Loucy (cell line): ENCODE measurements around the gene ZBED6.

Source experiments
- EZH2phosphoT487 ChIP-seq: fragments of 200-600 bp; IDR thresholded peaks from 2 replicates; pipeline ENCODE4 v1.6.1; 2018; ENCODE audit warnings: antibody characterized with exemption, mild to moderate bottlenecking, moderate library complexity, borderline replicate concordance
- TF ChIP-seq, protein P1 (sequence below): fragments of 200-600 bp; sonication (generic); conservative IDR thresholded peaks from 2 replicates; pipeline ENCODE4 v1.5.1; 2014; ENCODE audit warnings: mild to moderate bottlenecking, antibody characterized with exemption, low read length

DNA sequence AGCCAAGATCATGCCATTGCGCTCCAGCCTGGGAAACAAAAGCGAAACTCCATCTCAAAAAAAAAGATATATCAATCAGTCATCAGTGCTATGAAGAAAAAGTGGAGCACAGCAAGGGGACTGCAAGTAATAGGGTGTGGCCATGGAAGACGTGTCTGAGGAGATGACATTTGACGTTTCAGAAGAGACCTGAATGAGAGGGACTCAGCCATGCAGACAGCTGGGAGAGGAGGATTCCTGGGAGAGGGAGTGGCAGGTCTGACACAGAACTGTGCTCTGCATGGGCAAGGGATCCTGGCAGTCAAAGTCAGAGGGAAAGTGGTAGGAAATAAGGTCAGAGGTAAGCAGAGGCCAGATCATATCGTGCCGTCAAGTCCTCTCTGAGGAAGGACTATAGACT, 27.2 kb upstream of the ZBED6 start:
- TF ChIP-seq, protein P1, sequence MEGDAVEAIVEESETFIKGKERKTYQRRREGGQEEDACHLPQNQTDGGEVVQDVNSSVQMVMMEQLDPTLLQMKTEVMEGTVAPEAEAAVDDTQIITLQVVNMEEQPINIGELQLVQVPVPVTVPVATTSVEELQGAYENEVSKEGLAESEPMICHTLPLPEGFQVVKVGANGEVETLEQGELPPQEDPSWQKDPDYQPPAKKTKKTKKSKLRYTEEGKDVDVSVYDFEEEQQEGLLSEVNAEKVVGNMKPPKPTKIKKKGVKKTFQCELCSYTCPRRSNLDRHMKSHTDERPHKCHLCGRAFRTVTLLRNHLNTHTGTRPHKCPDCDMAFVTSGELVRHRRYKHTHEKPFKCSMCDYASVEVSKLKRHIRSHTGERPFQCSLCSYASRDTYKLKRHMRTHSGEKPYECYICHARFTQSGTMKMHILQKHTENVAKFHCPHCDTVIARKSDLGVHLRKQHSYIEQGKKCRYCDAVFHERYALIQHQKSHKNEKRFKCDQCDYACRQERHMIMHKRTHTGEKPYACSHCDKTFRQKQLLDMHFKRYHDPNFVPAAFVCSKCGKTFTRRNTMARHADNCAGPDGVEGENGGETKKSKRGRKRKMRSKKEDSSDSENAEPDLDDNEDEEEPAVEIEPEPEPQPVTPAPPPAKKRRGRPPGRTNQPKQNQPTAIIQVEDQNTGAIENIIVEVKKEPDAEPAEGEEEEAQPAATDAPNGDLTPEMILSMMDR = no peak
- TF ChIP-seq EZH2phosphoT487 = no peak
